ENCODE results near the gene TFDP2.

Gene TFDP2

DNA sequence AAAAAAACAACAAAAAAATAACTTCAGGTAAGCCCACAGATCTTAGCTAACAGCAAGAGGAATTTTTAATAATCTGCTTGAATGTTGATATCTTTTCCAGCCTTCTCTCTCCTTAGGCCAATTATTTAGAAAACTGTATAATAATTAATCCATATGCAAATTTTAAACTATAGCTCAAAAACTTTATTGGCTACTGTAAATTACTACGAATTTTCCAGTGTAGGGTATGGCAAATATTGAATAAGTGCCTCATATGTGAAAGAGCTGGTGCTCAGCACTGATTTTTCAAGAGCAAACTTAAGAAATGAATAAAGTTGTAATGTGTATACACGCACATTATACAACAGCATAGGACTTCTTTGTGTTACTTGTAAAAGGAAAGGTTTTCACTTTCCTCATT, 123.0 kb downstream of the TFDP2 start:
- no peak overlapping the region; the same call in 1 of the 2 replicates for H3K4me3 ChIP-seq (ENCODE audit: low read length)
- no peak for TF ChIP-seq CTCF (IDR thresholded peaks at IDR 0.05; ENCODE audit: low read depth, low read length)
- no peak for TF ChIP-seq EZH2phosphoT487 (IDR thresholded peaks at IDR 0.05; ENCODE audit: low read depth)
- H3K9me3 ChIP-seq (ENCODE audit: insufficient read depth, low read length): no peaks in the 10 kb centered on the region
- H3K27me3 ChIP-seq (ENCODE audit: low read depth, low read length): no peaks in the 10 kb centered on the region
- H3K27ac ChIP-seq (ENCODE audit: low read length): no peak overlapping the region
- no peak overlapping the region for H3K9ac ChIP-seq (ENCODE audit: low read length)
- H3K4me1 ChIP-seq (ENCODE audit: low read length): peaks cover 23% of the 10 kb centered on the region
- H2AFZ ChIP-seq (ENCODE audit: low read depth, low read length): no peak overlapping the region
- no peak overlapping the region for H3K4me2 ChIP-seq (ENCODE audit: low read length)
- H4K20me1 ChIP-seq (ENCODE audit: insufficient read depth, low read length): no peaks in the 10 kb centered on the region
- H3K79me2 ChIP-seq (ENCODE audit: low read length): no peaks in the 10 kb centered on the region; the same call in 1 of the 2 replicates
- no peaks in the 10 kb centered on the region for H3K36me3 ChIP-seq (replicated peaks; ENCODE audit: low read depth, low read length)

DNA sequence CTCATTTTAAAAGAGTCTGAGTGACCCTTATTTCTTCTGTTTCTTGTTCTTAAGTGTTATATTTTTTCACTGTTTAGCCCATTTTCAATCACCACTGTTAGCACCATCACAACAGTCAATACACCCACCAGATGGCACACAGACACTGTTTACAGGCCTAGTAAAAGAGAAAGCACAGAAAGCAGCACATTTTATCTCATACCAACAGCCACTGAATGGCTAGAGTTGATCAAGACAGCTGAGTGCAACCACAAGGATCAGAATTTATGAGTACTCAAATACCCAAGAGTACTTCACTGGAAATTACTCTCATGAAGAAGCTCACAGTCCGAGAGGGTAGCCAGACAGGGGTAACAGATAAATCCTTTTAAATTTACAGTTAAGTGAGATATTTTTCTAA, 127.0 kb downstream of the TFDP2 start:
- no peaks in the 10 kb centered on the region; the same call in 1 of the 2 replicates for H3K79me2 ChIP-seq (ENCODE audit: low read length)
- H3K9me3 ChIP-seq (ENCODE audit: insufficient read depth, low read length): no peaks in the 10 kb centered on the region
- peaks cover 25% of the 10 kb centered on the region for H3K4me1 ChIP-seq (ENCODE audit: low read length)
- no peaks in the 10 kb centered on the region for H3K36me3 ChIP-seq (replicated peaks; ENCODE audit: low read depth, low read length)
- no peak overlapping the region for H3K27ac ChIP-seq (ENCODE audit: low read length)
- TF ChIP-seq CTCF (IDR thresholded peaks at IDR 0.05; ENCODE audit: low read depth, low read length) (peak; percentile 44), EZH2phosphoT487 (IDR thresholded peaks at IDR 0.05; ENCODE audit: low read depth) (no peak)
- H3K4me2 ChIP-seq (ENCODE audit: low read length): no peak overlapping the region
- no peak overlapping the region for H2AFZ ChIP-seq (ENCODE audit: low read depth, low read length)
- H4K20me1 ChIP-seq (ENCODE audit: insufficient read depth, low read length): no peaks in the 10 kb centered on the region
- no peaks in the 10 kb centered on the region for H3K27me3 ChIP-seq (ENCODE audit: low read depth, low read length)
- H3K9ac ChIP-seq (ENCODE audit: low read length): no peak overlapping the region
- no peak overlapping the region for H3K4me3 ChIP-seq (ENCODE audit: low read length)

- H3K27ac ChIP-seq (ENCODE audit: low read length): no peak overlapping the region
- H3K4me2 ChIP-seq (ENCODE audit: low read length): no peak overlapping the region
- TF ChIP-seq CTCF (IDR thresholded peaks at IDR 0.05; ENCODE audit: low read depth, low read length) (no peak), EZH2phosphoT487 (IDR thresholded peaks at IDR 0.05; ENCODE audit: low read depth) (no peak)
- H4K20me1 ChIP-seq (ENCODE audit: insufficient read depth, low read length): no peaks in the 10 kb centered on the region
- H3K36me3 ChIP-seq (replicated peaks; ENCODE audit: low read depth, low read length): no peaks in the 10 kb centered on the region
- H3K4me1 ChIP-seq (ENCODE audit: low read length): peaks cover 19% of the 10 kb centered on the region
- H3K9ac ChIP-seq (ENCODE audit: low read length): no peak overlapping the region
- H3K9me3 ChIP-seq (ENCODE audit: insufficient read depth, low read length): no peaks in the 10 kb centered on the region
- H2AFZ ChIP-seq (ENCODE audit: low read depth, low read length): no peak overlapping the region
- no peaks in the 10 kb centered on the region for H3K27me3 ChIP-seq (ENCODE audit: low read depth, low read length)
- no peak overlapping the region for H3K4me3 ChIP-seq (ENCODE audit: low read length)
- H3K79me2 ChIP-seq (ENCODE audit: low read length): no peaks in the 10 kb centered on the region
These were observed 128.2 kb downstream of the TFDP2 start for GRCh38 chr3:142021127-142021526.

- Histone ChIP-seq H3K4me3 (ENCODE audit: low read length) (no peak overlapping the region), H3K9me3 (ENCODE audit: insufficient read depth, low read length) (no peaks in the 10 kb centered on the region), H3K36me3 (replicated peaks; ENCODE audit: low read depth, low read length) (no peaks in the 10 kb centered on the region), H2AFZ (ENCODE audit: low read depth, low read length) (no peak overlapping the region), H4K20me1 (ENCODE audit: insufficient read depth, low read length) (no peaks in the 10 kb centered on the region), H3K79me2 (ENCODE audit: low read length) (no peaks in the 10 kb centered on the region), H3K27ac (ENCODE audit: low read length) (no peak overlapping the region), H3K4me2 (ENCODE audit: low read length) (peak overlapping the region; percentile 19), H3K4me1 (ENCODE audit: low read length) (peaks cover 19% of the 10 kb centered on the region), H3K9ac (ENCODE audit: low read length) (no peak overlapping the region), H3K27me3 (ENCODE audit: low read depth, low read length) (no peaks in the 10 kb centered on the region)
- TF ChIP-seq CTCF (IDR thresholded peaks at IDR 0.05; ENCODE audit: low read depth, low read length) (no peak), EZH2phosphoT487 (IDR thresholded peaks at IDR 0.05; ENCODE audit: low read depth) (no peak)
These were observed 129.5 kb downstream of the TFDP2 start for GRCh38 chr3:142019794-142020320.

All from OCI-LY3 (cell line).